LNCAP (cell line): ENCODE results near the gene SF3B2.

ENCODE experiments used
- CTCF ChIP-seq: fragments of 450-650 bp; IDR thresholded peaks from 2 replicates; pipeline ENCODE4 v1.5.1; 2017; ENCODE audit warnings: mild to moderate bottlenecking

SF3B2 gene

GRCh38 chr11:66106786-66107599, 54.8 kb downstream of the SF3B2 start:
- no peak for TF ChIP-seq CTCF

GRCh38 chr11:66107600-66108510, 55.7 kb downstream of the SF3B2 start:
- TF ChIP-seq CTCF: no peak

DNA sequence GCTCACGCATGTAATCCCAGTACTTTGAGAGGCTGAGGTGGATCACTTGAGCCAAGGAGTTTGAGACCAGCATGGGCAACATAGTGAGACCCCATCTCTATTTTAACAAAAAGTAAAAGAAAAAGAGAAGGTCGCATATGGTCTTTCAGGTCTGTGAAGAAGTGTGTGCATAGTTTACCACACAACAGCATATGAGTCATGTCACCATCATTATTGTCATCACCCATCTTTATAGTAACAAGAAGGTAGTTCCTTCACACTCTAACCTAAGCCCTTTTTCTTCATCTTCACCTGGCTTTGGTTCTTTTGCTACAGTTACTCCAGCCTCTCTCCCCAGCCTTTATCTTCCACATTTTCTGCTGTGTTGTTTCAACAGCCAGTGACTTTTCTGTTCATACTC, 57.1 kb downstream of the SF3B2 start:
- no peak for TF ChIP-seq CTCF

GRCh38 chr11:66111158-66111557, 59.0 kb downstream of the SF3B2 start:
- TF ChIP-seq CTCF: no peak

GRCh38 chr11:66112041-66112491, 59.9 kb downstream of the SF3B2 start:
- no peak for TF ChIP-seq CTCF

DNA sequence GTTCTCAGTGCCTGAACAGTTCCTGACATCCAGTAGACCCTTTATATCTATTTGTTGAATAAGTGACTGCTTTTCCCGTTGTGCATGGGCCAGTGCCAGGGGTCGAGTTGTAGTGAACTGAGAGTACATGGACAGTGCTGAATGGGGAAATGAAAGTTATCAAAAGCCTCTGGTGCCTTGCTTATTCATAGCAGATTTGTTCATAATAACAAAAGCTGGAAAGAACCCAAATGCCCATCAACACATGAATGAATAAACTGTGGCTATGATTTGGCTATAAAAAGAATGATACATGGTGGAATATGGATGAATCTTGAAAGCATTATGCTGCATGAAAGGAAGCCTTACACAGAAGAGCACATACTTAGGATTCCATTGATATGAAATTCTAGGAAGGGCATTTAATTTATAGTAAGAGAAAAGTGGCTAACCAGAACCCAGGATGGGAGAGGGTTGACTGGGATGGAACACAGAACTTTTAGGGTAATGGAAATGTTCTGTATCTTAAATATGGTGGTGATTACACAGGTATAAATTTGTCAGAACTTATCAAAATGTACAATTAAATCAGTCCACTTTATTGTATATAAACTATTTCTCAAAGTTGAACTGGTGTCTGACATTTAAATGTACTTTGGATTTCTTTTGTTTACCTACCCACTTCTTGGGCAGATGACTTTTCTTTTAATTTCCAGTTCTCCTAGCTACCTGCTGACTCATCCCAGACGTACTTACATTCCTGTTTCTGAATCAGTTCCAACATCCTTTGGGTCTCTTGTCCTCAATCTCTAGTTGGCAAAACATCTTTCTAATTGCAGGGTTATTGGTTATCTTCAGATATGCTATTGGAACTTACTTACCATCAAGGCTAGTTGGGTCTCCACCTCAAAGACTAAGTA, 60.7 kb downstream of the SF3B2 start:
- TF ChIP-seq CTCF: no peak
